Measurements from ENCODE around the gene EFNA2.

GRCh38 chr19:1340681-1341469 lies 55.2 kb downstream of the EFNA2 start:
- no peak for TF ChIP-seq CTCF (IDR thresholded peaks at IDR 0.05)
- TF ChIP-seq SP1 (CRISPR knock-in tag; conservative IDR thresholded peaks at IDR 0.05): no peak
- no peak for TF ChIP-seq ZBTB21 (CRISPR knock-in tag; IDR thresholded peaks at IDR 0.05; ENCODE audit: borderline replicate concordance)
- TF ChIP-seq GRHL2 (CRISPR knock-in tag; IDR thresholded peaks at IDR 0.05; ENCODE audit: insufficient replicate concordance, severe bottlenecking): no peak
- no peak for TF ChIP-seq ZNF263 (CRISPR knock-in tag; IDR thresholded peaks at IDR 0.05; ENCODE audit: low read depth)
- no peak for TF ChIP-seq TCF7 (CRISPR knock-in tag; IDR thresholded peaks at IDR 0.05; ENCODE audit: low read depth)
- TF ChIP-seq FOXP1 (CRISPR knock-in tag; IDR thresholded peaks at IDR 0.05; ENCODE audit: borderline replicate concordance): no peak
- no peak for TF ChIP-seq ARID4B (CRISPR knock-in tag; IDR thresholded peaks at IDR 0.05; ENCODE audit: borderline replicate concordance)
- no peak for TF ChIP-seq NR3C1 (CRISPR knock-in tag; conservative IDR thresholded peaks at IDR 0.05; ENCODE audit: low read depth)
- no peak for TF ChIP-seq CREB1 (CRISPR knock-in tag; IDR thresholded peaks at IDR 0.05)

Data from WTC11 (cell line).